ENCODE data around the gene NAALADL1. TPM values are rescaled to one million over a fixed set of nuclear protein-coding genes. Genes with fewer than 3 reads are reported as not detected.
A peak's percentile ranks its signal among the peaks of the same experiment; 100 is the strongest.

The NAALADL1 gene, protein sequence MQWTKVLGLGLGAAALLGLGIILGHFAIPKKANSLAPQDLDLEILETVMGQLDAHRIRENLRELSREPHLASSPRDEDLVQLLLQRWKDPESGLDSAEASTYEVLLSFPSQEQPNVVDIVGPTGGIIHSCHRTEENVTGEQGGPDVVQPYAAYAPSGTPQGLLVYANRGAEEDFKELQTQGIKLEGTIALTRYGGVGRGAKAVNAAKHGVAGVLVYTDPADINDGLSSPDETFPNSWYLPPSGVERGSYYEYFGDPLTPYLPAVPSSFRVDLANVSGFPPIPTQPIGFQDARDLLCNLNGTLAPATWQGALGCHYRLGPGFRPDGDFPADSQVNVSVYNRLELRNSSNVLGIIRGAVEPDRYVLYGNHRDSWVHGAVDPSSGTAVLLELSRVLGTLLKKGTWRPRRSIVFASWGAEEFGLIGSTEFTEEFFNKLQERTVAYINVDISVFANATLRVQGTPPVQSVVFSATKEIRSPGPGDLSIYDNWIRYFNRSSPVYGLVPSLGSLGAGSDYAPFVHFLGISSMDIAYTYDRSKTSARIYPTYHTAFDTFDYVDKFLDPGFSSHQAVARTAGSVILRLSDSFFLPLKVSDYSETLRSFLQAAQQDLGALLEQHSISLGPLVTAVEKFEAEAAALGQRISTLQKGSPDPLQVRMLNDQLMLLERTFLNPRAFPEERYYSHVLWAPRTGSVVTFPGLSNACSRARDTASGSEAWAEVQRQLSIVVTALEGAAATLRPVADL
- total RNA-seq (10 to 100 TPM; 10.2 to 30.1 (median 26.1) TPM), total RNA-seq (1.2 to 17.0 (median 6.6) reads per million in 29 experiments)
- total RNA-seq (2013), result 15.3 TPM

- Mint-ChIP-seq H3K36me3 (no peaks in the 10 kb centered on the region), H3K27ac (no peak within 1 kb of the TSS), H3K4me3 (no peak within 1 kb of the TSS), H3K9me3 (no peaks in the 10 kb centered on the region), H3K27me3 (no peaks in the 10 kb centered on the region), H3K4me1 (peaks cover 11 to 16% (median 14%) of the 10 kb centered on the region in 3 donors)
- Histone ChIP-seq H3K4me3 (ENCODE audit: control insufficient read depth in 1 of 2, extremely low read depth in 1 of 2, low read length in 1 of 2) (no peak within 1 kb of the TSS), H3K9me3 (no peaks in the 10 kb centered on the region), H3K27me3 (replicated peaks in 1 of 2; ENCODE audit: control insufficient read depth in 2 of 2, extremely low read depth in 1 of 2, insufficient read depth in 2 of 2, low read length in 1 of 2) (peaks cover 0 to 15% of the 10 kb centered on the region in 2 experiments), H3K27ac (ENCODE audit: low read length) (no peak within 1 kb of the TSS), H3K36me3 (ENCODE audit: control insufficient read depth in 2 of 2, extremely low read depth in 1 of 2, insufficient read depth in 1 of 2, low read length in 1 of 2) (no peaks in the 10 kb centered on the region), H3K4me1 (ENCODE audit: control insufficient read depth in 1 of 2, extremely low read depth in 1 of 2, insufficient read depth in 2 of 2, low read length in 2 of 2) (peaks cover 5 to 13% of the 10 kb centered on the region in 2 experiments)
- POLR2A ChIA-PET, result no interaction called here
- ATAC-seq (replicated peaks in 1 of 4) (no peak), DNase-seq (no peak)
- WGBS (ENCODE audit: insufficient coverage), result 83% methylated on average over 5 of the region's 8 CpGs
- CTCF ChIA-PET, result interaction anchor here in 1 of 2 donors (0.6 kb wide), 1 partner anchor 872 kb away, joined by 3 read pairs; the partner anchor contains the start of gene STIP1
These were observed at the start of gene NAALADL1 for GRCh38 chr11:65058419-65059054. Gene NAALADL1 (minus strand): TSS chr11:65058553. CDS start chr11:65058521, 32 bp downstream.

DNA sequence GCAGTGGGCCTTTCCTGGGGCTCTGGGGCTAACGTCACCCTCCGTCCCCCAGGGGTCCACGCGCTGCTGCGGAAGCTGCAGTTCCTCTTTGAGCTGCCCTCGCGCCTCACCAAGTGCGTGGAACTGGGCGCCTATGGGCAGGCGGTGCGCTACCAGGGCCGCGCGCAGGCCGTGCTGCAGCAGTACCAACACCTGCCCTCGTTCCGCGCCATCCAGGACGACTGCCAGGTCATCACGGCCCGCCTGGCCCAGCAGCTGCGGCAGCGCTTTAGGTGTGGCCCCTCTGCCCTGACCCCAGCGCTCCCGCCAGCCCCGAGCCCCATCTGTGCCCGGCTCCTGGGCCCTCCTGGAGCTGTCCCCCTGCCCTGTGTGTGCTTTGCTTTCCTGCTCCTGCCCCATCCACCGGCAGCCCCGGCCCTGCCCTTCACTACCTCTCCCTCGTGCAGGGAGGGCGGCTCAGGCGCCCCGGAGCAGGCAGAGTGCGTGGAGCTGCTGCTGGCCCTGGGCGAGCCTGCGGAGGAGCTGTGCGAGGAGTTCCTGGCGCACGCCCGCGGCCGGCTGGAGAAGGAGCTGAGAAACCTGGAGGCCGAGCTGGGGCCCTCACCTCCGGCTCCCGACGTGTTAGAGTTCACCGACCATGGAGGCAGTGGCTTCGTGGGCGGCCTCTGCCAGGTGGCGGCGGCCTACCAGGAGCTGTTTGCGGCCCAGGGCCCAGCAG, 49.6 kb upstream of the NAALADL1 start:
- POLR2A ChIA-PET, result interaction anchor here in 1 of 2 donors (0.6 kb wide), 1 partner anchor 251 kb away, joined by 3 read pairs; no protein-coding TSS in a partner anchor
- Mint-ChIP-seq H3K4me1 (peaks cover 34 to 42% (median 39%) of the 10 kb centered on the region in 3 donors), H3K27me3 (no peaks in the 10 kb centered on the region), H3K36me3 (peaks cover 23% of the 10 kb centered on the region), H3K9me3 (no peaks in the 10 kb centered on the region), H3K4me3 (no peak overlapping the region), H3K27ac (no peak overlapping the region)
- CTCF ChIA-PET, result interaction anchor here in 1 of 2 donors (0.5 kb wide), 1 partner anchor 74 kb away, joined by 6 read pairs; the partner anchor contains the start of gene CAPN1
- Histone ChIP-seq H3K4me1 (ENCODE audit: control insufficient read depth in 1 of 2, extremely low read depth in 1 of 2, insufficient read depth in 2 of 2, low read length in 2 of 2) (peaks cover 3 to 33% of the 10 kb centered on the region in 2 experiments), H3K9me3 (no peaks in the 10 kb centered on the region), H3K4me3 (ENCODE audit: control insufficient read depth in 1 of 2, extremely low read depth in 1 of 2, low read length in 1 of 2) (no peak overlapping the region), H3K27ac (ENCODE audit: low read length) (no peak overlapping the region), H3K36me3 (ENCODE audit: control insufficient read depth in 2 of 2, extremely low read depth in 1 of 2, insufficient read depth in 1 of 2, low read length in 1 of 2) (peaks cover 14 to 45% of the 10 kb centered on the region in 2 donors), H3K27me3 (replicated peaks in 1 of 2; ENCODE audit: control insufficient read depth in 2 of 2, extremely low read depth in 1 of 2, insufficient read depth in 2 of 2, low read length in 1 of 2) (no peaks in the 10 kb centered on the region)
- DNase-seq (no peak), ATAC-seq (replicated peaks in 1 of 4) (no peak)
- 96% methylated on average over 52 of the region's 52 CpGs for WGBS (ENCODE audit: insufficient coverage)

DNA sequence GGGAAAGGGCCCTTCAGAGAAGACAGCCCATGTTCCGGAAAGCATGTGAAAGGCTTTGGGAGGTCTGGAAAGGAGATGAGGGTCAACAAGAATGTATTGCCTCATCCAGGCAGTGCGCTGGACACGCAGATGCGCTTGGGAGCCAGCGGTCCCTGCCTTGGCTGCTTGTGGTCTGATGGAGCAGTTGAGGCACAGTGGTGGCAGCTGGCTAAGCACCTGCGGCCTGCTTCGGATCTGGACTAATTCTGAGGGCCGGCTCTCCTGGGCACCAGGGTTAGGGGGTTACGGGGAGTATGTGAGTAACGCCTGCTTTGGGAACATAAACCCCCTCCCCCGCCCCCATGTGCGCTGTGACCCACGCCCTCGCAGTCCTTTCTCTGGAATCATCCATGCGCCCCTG, 48.7 kb upstream of the NAALADL1 start:
- Mint-ChIP-seq H3K9me3 (no peaks in the 10 kb centered on the region), H3K27ac (no peak overlapping the region), H3K4me3 (no peak overlapping the region), H3K27me3 (no peaks in the 10 kb centered on the region), H3K4me1 (peaks cover 34 to 44% (median 37%) of the 10 kb centered on the region in 3 donors), H3K36me3 (peaks cover 23% of the 10 kb centered on the region)
- no peaks in the 10 kb centered on the region for H3K9me3 ChIP-seq
- H3K27ac ChIP-seq (ENCODE audit: low read length), result no peak overlapping the region
- peaks cover 2 to 27% of the 10 kb centered on the region in 2 experiments for H3K4me1 ChIP-seq (ENCODE audit: control insufficient read depth in 1 of 2, extremely low read depth in 1 of 2, insufficient read depth in 2 of 2, low read length in 2 of 2)
- no peaks in the 10 kb centered on the region for H3K27me3 ChIP-seq (replicated peaks in 1 of 2; ENCODE audit: control insufficient read depth in 2 of 2, extremely low read depth in 1 of 2, insufficient read depth in 2 of 2, low read length in 1 of 2)
- ChIA-PET CTCF (no interaction called here), POLR2A (interaction anchor here in 1 of 2 donors (0.6 kb wide), 1 partner anchor 250 kb away, joined by 3 read pairs; no protein-coding TSS in a partner anchor)
- DNase-seq, result no peak
- WGBS (ENCODE audit: insufficient coverage), result 83% methylated on average over 1 of the region's 15 CpGs
- ATAC-seq (replicated peaks in 1 of 4), result no peak
- peaks cover 14 to 45% of the 10 kb centered on the region in 2 donors for H3K36me3 ChIP-seq (ENCODE audit: control insufficient read depth in 2 of 2, extremely low read depth in 1 of 2, insufficient read depth in 1 of 2, low read length in 1 of 2)
- H3K4me3 ChIP-seq (ENCODE audit: control insufficient read depth in 1 of 2, extremely low read depth in 1 of 2, low read length in 1 of 2), result no peak overlapping the region

GRCh38 chr11:65104628-65105027, 46.3 kb upstream of the NAALADL1 start:
- POLR2A ChIA-PET, result interaction anchor here in 1 of 2 donors (0.5 kb wide), 1 partner anchor 333 kb away, joined by 3 read pairs; no protein-coding TSS in a partner anchor
- CTCF ChIA-PET, result no interaction called here
- ATAC-seq (replicated peaks in 1 of 4), result no peak
- Mint-ChIP-seq H3K27me3 (no peaks in the 10 kb centered on the region), H3K4me3 (no peak overlapping the region), H3K4me1 (peaks cover 12 to 23% (median 15%) of the 10 kb centered on the region in 3 donors), H3K9me3 (no peaks in the 10 kb centered on the region), H3K27ac (peak overlapping the region in 1 of 2 donors; percentile 11), H3K36me3 (peaks cover 27% of the 10 kb centered on the region)
- H3K4me3 ChIP-seq (ENCODE audit: control insufficient read depth in 1 of 2, extremely low read depth in 1 of 2, low read length in 1 of 2), result no peak overlapping the region
- H3K27me3 ChIP-seq (replicated peaks in 1 of 2; ENCODE audit: control insufficient read depth in 2 of 2, extremely low read depth in 1 of 2, insufficient read depth in 2 of 2, low read length in 1 of 2), result no peaks in the 10 kb centered on the region
- WGBS (ENCODE audit: insufficient coverage), result 80% methylated on average over 1 of the region's 4 CpGs
- no peaks in the 10 kb centered on the region for H3K9me3 ChIP-seq
- no peak overlapping the region for H3K27ac ChIP-seq (ENCODE audit: low read length)
- DNase-seq, result no peak
- H3K4me1 ChIP-seq (ENCODE audit: control insufficient read depth in 1 of 2, extremely low read depth in 1 of 2, insufficient read depth in 2 of 2, low read length in 2 of 2), result peaks cover 0 to 2% of the 10 kb centered on the region in 2 experiments
- H3K36me3 ChIP-seq (ENCODE audit: control insufficient read depth in 2 of 2, extremely low read depth in 1 of 2, insufficient read depth in 1 of 2, low read length in 1 of 2), result peaks cover 14 to 43% of the 10 kb centered on the region in 2 donors

GRCh38 chr11:65103476-65103875, 45.1 kb upstream of the NAALADL1 start:
- Mint-ChIP-seq H3K36me3 (peaks cover 32% of the 10 kb centered on the region), H3K9me3 (no peaks in the 10 kb centered on the region), H3K27ac (peak overlapping the region in 1 of 2 donors; percentile 8), H3K27me3 (no peaks in the 10 kb centered on the region), H3K4me1 (peaks cover 17 to 28% (median 23%) of the 10 kb centered on the region in 3 donors), H3K4me3 (no peak overlapping the region)
- Histone ChIP-seq H3K4me1 (ENCODE audit: control insufficient read depth in 1 of 2, extremely low read depth in 1 of 2, insufficient read depth in 2 of 2, low read length in 2 of 2) (peaks cover 0 to 2% of the 10 kb centered on the region in 2 experiments), H3K36me3 (ENCODE audit: control insufficient read depth in 2 of 2, extremely low read depth in 1 of 2, insufficient read depth in 1 of 2, low read length in 1 of 2) (peaks cover 11 to 41% of the 10 kb centered on the region in 2 donors), H3K27ac (ENCODE audit: low read length) (no peak overlapping the region), H3K27me3 (replicated peaks in 1 of 2; ENCODE audit: control insufficient read depth in 2 of 2, extremely low read depth in 1 of 2, insufficient read depth in 2 of 2, low read length in 1 of 2) (no peaks in the 10 kb centered on the region), H3K4me3 (ENCODE audit: control insufficient read depth in 1 of 2, extremely low read depth in 1 of 2, low read length in 1 of 2) (no peak overlapping the region), H3K9me3 (no peaks in the 10 kb centered on the region)
- ATAC-seq (replicated peaks in 1 of 4), result no peak
- POLR2A ChIA-PET, result no interaction called here
- CTCF ChIA-PET, result interaction anchor here in 1 of 2 donors (1.2 kb wide), 1 partner anchor 226 kb away, joined by 3 read pairs; no protein-coding TSS in a partner anchor
- DNase-seq, result no peak
